ENCODE measurements around the gene B4GALNT3.

B4GALNT3 gene

DNA sequence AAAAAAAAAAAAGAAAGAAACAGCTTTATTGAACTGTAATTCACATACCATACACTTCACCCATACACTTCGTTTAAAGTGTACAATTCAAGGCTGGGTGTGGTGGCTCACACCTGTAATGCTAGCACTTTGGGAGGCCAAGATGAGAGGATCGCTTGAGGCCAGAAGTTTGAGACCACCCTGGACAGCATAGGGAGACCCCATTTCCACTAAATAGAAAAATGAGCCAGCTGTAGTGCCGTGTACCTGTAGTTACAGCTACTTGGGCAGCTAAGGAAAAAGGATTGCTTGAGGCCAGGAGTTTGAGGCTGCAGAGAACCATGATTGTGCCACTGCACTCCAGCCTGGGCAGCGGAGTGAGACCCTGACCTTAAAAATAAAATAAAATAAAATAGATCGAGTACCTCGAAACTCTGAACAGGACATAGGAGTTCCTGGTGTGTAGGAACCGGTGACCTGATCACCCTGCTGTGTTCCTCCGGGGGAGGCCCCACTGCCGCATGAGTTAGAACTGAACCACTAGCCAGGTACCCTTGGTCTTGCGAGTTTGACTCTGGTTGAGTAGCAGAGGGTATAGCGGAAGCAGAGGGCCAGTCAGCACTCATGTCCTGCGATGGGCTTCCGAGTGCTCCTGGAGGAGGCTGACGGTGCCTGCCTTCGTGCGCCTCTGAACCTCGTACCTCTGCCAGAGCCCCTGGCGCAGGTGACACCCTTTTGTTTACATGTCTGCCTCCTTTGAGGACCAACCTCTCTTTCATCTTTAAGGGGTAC, 80.0 kb downstream of the B4GALNT3 start:
- no peak for DNase-seq (ENCODE audit: low read depth)

DNA sequence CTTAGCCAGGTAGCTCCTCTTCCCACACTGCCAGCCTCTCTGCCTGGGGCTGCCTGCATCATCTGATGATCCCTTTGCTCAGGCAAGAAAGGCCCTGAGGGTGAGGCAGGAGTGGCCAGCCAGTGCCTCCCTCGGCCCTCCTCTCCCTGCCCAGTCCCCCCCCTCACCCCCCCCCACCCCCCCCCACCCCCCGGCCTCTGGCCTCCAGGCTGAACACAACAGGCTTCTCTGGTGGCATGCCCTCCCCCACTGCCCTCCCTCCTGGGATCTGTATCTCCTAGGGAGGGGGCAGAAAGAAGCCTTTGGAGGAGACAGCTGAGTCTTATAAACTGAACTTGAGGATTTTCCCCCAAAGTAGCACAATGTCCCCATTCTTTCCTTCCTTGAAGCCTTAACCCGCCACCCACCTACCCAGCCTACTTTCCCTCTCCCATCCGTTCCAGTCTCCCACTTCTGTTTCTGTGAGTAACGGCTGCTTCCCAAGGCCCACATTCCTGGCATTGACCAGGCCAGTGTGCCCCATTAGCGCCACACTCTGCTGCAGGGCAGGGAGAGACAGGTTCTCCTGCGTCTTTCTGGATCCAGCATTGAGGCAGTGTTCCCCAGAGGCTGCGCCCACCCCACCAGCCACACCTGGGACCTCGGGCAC, 82.1 kb downstream of the B4GALNT3 start:
- no peak for DNase-seq (ENCODE audit: low read depth)

- DNase-seq (ENCODE audit: low read depth), result no peak
Measured at GRCh38 chr12:542395-543113, 82.8 kb downstream of the B4GALNT3 start.

GRCh38 chr12:543114-543451, 83.3 kb downstream of the B4GALNT3 start:
- no peak for DNase-seq (ENCODE audit: low read depth)

DNA sequence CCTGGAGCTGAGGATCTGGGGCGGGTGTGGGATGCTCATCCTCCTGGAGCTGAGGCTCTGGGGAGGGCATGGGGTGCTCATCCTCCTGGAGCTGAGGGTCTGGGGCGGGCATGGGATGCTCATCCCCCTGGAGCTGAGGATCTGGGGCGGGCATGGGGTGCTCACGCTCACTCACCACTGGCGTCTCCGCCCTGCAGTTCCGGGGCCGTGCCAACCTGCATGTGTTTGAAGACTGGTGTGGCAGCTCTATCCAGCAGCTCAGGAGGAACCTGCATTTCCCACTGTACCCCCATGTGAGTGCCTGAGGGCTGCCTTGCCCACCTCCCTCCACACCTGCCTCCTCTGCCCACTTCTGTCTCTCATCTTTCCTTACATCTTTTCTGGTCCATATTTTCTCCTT, 84.4 kb downstream of the B4GALNT3 start:
- DNase-seq (ENCODE audit: low read depth), result no peak

DNA sequence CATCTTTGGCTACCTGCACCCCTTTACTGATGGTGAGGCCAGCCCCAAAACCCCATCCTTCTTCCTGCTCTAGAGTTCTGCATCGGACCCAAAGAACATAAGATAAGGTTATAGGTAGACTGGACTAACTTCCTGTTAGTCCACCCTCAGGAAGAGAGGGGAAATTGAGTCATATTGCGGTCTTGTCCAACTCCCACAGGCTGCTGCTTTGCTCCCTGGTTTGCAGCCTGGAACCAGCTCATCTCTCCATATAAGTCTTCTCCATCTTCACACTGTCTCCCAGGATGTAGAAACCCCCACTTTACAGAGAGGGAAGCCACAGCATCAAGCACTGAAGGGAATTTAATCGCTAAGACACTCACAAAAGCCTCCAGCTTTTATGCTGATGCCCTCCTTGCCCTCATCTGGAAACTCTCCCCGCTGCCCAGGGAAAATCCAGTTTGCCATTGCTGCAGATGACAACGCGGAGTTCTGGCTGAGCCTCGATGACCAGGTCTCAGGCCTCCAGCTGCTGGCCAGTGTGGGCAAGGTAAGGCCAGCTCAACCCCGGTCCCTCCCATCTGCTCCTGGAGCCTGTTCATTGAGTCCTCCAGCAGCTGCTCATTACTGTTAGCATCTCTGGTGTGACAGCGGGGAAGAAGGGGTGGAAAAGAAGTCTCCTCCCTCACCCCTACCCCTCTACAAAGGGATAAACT, 85.3 kb downstream of the B4GALNT3 start:
- DNase-seq (ENCODE audit: low read depth), result no peak

- no peak for DNase-seq (ENCODE audit: low read depth)
Measured at GRCh38 chr12:545835-546234, 86.1 kb downstream of the B4GALNT3 start.

- no peak for DNase-seq (ENCODE audit: low read depth)
Measured at GRCh38 chr12:546265-546919, 86.7 kb downstream of the B4GALNT3 start.

DNA sequence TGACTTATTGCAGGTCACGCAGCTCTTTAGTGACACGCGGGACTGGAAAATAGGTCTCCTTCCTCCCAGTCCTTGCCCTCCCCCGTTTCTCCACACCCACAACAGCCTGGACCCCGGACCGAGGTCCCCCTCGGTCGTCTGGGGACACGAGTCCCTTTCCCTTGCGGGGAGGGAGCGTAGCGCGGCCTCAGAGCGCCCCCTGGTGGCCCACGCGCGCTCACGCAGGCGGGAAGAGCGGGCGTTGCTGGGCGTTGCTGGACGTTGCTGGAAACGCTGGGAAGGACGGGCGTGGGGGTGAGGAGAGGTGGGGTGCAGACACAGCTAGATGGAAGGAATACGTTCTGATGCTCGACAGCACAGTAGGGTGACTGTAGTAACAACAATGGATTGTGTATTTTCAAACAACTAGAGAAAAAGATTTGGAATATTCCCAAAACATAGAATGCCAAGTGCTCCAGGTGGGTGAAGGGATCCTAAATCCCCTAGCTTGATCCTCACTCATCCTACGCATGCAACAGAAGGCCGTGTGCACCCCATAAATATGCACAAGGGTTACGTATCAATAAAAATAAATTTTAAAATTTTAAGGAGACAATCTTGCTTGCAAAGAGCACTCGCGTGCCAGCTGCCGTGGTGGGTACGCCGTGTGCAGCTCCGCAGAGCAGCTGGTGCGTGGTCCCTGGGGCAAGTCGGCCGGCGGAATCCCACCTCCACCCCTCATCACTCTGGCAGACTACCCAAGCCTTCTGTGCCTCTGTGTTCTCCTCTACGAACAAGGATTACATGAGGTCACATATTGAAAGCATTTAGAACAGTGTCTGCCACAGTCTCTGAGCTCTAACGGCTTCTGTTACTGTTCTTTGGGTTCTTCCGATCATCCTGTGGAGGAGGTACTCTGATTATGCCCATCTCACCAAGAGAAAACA, 87.4 kb downstream of the B4GALNT3 start:
- peak; percentile 51 for DNase-seq (ENCODE audit: low read depth)

- DNase-seq (ENCODE audit: low read depth), result no peak
Measured at GRCh38 chr12:547883-548470, 88.2 kb downstream of the B4GALNT3 start.

DNA sequence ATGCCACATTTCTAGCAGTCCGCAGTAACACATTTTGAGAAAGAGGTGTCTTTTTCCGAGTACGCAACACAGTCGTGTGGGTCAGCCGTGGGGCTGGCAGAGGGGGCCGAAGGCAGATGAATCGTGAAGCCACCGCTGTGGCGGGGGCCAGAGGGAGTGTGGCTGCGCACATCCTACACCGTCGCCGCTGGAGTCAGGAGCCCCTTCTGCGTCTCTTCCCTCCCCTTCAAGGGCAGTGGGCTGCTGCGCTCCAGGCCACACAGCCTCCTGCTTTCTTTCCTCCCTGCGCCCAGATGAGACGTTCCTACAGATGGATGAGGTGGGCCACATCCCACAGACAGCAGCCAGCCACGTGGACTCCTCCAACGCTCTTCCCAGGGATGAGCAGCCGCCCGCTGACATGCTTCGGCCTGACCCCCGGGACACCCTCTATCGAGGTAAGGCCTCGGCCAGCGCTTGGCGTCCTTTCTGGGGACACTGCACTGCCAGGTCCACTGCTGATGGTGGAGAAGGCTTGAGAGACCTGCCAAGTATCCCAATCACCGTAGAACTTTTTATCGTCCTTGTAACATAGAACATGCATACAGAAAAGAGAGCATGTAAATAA, 89.8 kb downstream of the B4GALNT3 start:
- DNase-seq (ENCODE audit: low read depth), result no peak

DNA sequence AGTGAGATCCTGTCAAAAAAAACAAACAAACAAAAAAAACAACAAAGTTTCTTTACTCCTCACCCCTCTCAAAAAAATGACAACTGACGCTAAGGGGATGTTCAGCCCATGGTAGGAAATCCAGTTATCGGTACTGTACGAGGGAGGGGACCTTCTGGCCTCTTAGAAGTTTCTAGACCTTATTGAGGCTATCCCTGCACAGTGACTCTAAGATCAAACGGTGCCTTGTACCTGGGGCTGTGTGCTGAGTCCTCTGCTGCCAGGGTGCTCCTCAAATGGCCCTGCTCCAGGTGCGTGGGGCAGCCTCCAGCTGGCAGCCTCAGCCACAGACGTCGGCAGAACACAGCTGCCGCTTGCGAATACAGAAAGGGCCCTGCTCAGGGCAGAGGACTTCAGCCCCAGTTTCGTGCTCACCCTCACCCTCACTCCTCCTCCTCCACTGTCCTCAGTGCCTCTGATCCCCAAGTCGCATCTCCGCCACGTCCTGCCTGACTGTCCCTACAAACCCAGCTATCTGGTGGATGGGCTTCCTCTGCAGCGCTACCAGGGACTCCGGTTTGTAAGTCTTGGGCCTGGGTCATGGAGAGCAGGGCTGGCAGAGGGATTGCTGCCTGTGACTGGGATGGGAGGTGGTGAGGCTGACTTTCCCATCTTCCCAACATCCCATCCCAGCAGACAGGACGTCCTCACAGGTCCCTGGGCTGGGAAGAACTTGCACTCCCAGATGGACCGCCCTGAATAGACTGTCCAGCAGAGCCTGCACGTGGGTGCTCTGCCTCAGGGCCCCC, 90.9 kb downstream of the B4GALNT3 start:
- DNase-seq (ENCODE audit: low read depth), result no peak

DNA sequence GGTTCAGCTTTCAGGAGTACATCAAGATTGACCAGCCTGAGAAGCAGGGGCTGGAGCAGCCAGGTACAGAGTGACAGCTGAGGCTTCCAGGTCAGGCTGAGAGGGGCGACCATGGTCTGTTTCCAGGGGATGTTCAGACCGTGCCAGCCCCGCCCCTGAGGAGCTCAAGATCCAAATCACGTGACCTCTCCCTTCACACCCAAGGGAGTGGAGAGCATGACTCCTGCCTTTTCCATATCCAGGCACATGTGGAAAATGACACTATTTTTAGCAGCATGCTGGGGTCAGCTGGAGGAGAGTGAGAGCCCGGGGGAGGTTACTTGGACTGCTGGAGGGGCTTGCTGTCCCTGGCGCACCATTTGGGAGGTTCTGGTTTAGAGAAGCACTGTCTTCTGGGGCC, 92.7 kb downstream of the B4GALNT3 start:
- no peak for DNase-seq (ENCODE audit: low read depth)

- DNase-seq (ENCODE audit: low read depth), result peak; percentile 40
Measured at GRCh38 chr12:553216-554000, 93.7 kb downstream of the B4GALNT3 start.

- DNase-seq (ENCODE audit: low read depth), result no peak
Measured at GRCh38 chr12:554001-554285, 94.2 kb downstream of the B4GALNT3 start.

DNA sequence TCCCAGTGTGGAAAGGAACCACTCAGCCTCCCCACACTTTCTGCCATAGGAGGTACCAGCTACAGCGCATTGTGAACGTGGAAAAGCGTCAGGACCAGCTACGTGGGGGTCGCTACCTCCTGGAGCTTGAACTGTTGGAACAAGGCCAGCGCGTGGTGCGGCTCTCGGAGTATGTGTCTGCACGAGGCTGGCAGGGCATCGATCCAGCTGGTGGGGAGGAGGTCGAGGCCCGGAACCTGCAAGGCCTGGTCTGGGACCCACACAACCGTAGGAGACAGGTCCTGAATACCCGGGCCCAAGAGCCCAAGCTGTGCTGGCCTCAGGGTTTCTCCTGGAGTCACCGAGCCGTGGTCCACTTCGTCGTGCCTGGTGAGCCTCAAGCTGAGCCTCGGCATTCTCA, 96.8 kb downstream of the B4GALNT3 start:
- DNase-seq (ENCODE audit: low read depth), result no peak

GRCh38 chr12:558580-558979, 98.8 kb downstream of the B4GALNT3 start:
- no peak for DNase-seq (ENCODE audit: low read depth)

- DNase-seq (ENCODE audit: low read depth), result no peak
Measured at GRCh38 chr12:559208-559905, 99.6 kb downstream of the B4GALNT3 start.

Measured in activated T-helper 1 cell treated with Interleukin-2 at 50 U/mL for 16 hours (primary cell).